ENCODE results near the gene LRRN4. TPM values are rescaled to one million over a fixed set of nuclear protein-coding genes. Genes with fewer than 3 reads are reported as not detected.

LRRN4 gene
- total and polyA plus RNA-seq, 2 of the 8 experiments (the other 6 are each of a cell fraction or from before 2014, with no cell fraction given) = 0.21 to 0.89 TPM

DNA sequence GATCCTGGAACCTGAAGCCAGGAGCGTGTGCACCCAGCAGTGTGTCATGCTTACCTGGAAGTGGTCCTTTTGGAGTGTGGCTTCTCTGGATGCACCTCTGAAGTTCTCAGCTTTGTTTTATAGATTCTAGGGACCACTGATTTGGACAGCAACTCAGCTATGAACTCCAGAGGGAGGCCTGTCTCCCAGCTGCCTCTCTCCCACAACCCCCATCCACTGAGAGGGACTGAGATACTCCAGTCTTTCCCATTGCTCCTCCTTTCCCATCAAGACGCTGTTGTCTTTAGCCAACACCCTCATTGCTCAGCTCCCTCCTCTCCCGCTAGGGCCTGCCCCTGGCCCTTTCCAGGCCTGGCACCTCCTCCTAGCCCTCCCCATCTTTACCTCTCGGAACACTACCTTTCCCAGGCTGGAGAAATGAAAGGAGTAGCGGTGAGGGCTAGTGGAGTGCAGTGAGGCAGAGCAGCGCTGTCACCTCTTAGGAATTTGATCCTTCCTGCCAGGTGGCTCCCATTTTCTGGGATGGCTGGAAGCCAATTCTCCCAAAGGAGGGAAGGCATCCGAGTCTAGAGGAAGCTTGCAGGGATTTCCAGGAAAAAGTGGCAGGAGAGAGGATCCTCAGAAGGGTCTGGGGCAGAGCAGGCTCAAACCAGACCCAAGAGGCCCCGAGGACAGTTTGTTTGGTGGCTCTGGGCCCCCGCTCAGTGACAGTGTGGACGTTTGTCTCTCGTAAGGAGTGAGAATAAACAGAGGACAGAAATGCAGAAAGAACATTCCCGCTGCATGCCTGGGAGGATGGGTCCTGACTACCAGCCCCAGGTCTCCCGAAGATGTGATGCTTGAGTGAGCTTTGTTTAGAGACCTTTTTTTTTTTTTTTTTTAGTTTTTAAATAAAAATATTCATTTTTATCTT, at the start of gene LRRN4 (continued):
- TF ChIP-seq, protein P1, sequence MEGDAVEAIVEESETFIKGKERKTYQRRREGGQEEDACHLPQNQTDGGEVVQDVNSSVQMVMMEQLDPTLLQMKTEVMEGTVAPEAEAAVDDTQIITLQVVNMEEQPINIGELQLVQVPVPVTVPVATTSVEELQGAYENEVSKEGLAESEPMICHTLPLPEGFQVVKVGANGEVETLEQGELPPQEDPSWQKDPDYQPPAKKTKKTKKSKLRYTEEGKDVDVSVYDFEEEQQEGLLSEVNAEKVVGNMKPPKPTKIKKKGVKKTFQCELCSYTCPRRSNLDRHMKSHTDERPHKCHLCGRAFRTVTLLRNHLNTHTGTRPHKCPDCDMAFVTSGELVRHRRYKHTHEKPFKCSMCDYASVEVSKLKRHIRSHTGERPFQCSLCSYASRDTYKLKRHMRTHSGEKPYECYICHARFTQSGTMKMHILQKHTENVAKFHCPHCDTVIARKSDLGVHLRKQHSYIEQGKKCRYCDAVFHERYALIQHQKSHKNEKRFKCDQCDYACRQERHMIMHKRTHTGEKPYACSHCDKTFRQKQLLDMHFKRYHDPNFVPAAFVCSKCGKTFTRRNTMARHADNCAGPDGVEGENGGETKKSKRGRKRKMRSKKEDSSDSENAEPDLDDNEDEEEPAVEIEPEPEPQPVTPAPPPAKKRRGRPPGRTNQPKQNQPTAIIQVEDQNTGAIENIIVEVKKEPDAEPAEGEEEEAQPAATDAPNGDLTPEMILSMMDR (IDR thresholded peaks at IDR 0.05; ENCODE audit: control extremely low read depth in 1 of 3, insufficient read depth in 1 of 3, low read depth in 1 of 3, low read length in 3 of 3) = no peak
- TF ChIP-seq, protein P2, sequence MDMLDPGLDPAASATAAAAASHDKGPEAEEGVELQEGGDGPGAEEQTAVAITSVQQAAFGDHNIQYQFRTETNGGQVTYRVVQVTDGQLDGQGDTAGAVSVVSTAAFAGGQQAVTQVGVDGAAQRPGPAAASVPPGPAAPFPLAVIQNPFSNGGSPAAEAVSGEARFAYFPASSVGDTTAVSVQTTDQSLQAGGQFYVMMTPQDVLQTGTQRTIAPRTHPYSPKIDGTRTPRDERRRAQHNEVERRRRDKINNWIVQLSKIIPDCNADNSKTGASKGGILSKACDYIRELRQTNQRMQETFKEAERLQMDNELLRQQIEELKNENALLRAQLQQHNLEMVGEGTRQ (IDR thresholded peaks at IDR 0.05; ENCODE audit: low read length) = no peak
- TF ChIP-seq TEAD4 (IDR thresholded peaks at IDR 0.05; ENCODE audit: low read depth, low read length) (no peak), KDM4A (IDR thresholded peaks at IDR 0.05; ENCODE audit: low read depth, low read length, severe bottlenecking) (peak; percentile 21), SRF (IDR thresholded peaks at IDR 0.05; ENCODE audit: low read depth, low read length) (no peak), YY1 (IDR thresholded peaks at IDR 0.05; ENCODE audit: low read depth, low read length) (no peak), CTBP2 (IDR thresholded peaks at IDR 0.05; ENCODE audit: borderline replicate concordance, insufficient read depth, insufficient read length, low read length) (peak; percentile 53), TAF7 (optimal IDR thresholded peaks at IDR 0.05; ENCODE audit: borderline replicate concordance, low read depth, low read length) (no peak), RAD21 (IDR thresholded peaks at IDR 0.05 in 1 of 2, conservative IDR thresholded peaks at IDR 0.05 in 1 of 2; ENCODE audit: low read depth in 2 of 2, low read length in 2 of 2) (peak in 1 of 2 experiments; percentile 4; a peak in 1 of 4 replicates), POU5F1 (IDR thresholded peaks at IDR 0.05; ENCODE audit: low read depth, low read length) (no peak)

Measured in H1 (cell line).